Liver (tissue), 3 donors: ENCODE results near the gene RHBDD3.

ENCODE experiments used
- HNF4G ChIP-seq: IDR thresholded peaks from 2 replicates; pipeline ENCODE4 v1.6.1; 2016; ENCODE audit warnings: antibody characterized with exemption
- RAD21 ChIP-seq, 2 donors: IDR thresholded peaks; 2 replicates each; pipeline ENCODE4 v1.6.1; 2016; ENCODE audit warnings: antibody characterized with exemption in 2 of 2, mild to moderate bottlenecking in 2 of 2
- RXRA ChIP-seq, 2 donors: IDR thresholded peaks; 2 replicates each; pipeline ENCODE4 v1.6.1; 2017 to 2018; ENCODE audit warnings: antibody characterized with exemption in 2 of 2, mild to moderate bottlenecking in 1 of 2
- YY1 ChIP-seq: IDR thresholded peaks from 2 replicates; pipeline ENCODE4 v1.6.1; 2016; ENCODE audit warnings: antibody characterized with exemption, mild to moderate bottlenecking
- TF ChIP-seq, protein P1 (sequence below): fragments of 150-350 bp; IDR thresholded peaks from 2 replicates; pipeline ENCODE4 v1.5.1; 2017; ENCODE audit warnings: improper control_type of control experiment, low read depth, low read length; ENCODE audit not compliant: missing input control
- TF ChIP-seq, protein P2 (sequence below): IDR thresholded peaks from 2 replicates; pipeline ENCODE4 v1.6.1; 2016; ENCODE audit warnings: antibody characterized with exemption, mild to moderate bottlenecking
- TF ChIP-seq, protein P3 (sequence below): IDR thresholded peaks from 2 replicates; pipeline ENCODE4 v1.6.1; 2016; ENCODE audit warnings: antibody characterized with exemption
- donor health status: healthy.
- donor health status: healthy.

DNA sequence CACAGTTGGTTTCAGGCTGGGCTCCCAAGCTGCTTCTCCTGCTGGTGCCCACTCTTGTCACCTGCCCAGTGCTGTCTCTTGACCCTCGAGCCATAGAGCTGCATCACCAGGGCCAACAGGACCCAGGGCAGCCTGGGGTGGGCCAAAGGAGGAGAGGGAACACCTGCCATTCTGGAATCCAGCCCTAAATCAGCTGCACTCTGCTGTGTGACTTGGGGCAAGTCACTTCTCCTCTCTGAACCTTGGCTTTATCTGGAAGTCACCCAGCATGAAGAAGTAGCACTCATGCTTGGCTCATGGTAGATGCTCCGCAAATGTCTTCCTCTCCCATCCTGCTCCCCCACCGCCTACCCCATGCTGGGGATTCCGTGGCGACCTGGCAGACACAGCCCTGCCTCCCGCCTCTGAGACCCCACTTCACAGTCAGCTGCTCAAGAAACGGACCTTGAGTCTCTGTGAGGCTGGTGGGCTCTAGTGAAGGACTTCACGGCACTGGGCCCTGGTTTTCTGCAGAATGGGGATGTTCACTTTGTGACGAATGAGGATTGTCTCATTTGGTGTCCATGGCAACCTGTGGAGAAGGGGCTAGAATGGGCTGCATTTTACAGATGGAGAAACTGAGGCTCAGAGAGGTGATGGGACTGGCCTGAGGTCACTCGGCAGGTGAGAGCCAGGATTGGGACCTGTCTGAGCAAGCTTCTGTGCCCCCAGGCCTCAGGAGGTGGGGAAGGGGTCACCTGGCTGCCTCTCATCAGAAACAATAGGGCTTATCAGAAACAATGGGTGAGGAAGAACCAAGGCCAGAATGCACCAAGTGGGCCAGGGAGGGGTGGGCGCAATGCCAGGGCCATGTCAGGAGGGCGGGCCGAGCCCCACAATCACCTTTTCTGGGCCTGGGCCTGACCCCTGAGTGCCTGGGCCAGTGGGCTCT lies 49.7 kb downstream of the RHBDD3 start:
- TF ChIP-seq, protein P1, sequence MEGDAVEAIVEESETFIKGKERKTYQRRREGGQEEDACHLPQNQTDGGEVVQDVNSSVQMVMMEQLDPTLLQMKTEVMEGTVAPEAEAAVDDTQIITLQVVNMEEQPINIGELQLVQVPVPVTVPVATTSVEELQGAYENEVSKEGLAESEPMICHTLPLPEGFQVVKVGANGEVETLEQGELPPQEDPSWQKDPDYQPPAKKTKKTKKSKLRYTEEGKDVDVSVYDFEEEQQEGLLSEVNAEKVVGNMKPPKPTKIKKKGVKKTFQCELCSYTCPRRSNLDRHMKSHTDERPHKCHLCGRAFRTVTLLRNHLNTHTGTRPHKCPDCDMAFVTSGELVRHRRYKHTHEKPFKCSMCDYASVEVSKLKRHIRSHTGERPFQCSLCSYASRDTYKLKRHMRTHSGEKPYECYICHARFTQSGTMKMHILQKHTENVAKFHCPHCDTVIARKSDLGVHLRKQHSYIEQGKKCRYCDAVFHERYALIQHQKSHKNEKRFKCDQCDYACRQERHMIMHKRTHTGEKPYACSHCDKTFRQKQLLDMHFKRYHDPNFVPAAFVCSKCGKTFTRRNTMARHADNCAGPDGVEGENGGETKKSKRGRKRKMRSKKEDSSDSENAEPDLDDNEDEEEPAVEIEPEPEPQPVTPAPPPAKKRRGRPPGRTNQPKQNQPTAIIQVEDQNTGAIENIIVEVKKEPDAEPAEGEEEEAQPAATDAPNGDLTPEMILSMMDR, result no peak
- no peak for TF ChIP-seq RAD21 (IDR thresholded peaks at IDR 0.05)
- no peak for TF ChIP-seq YY1
- TF ChIP-seq, protein P2, sequence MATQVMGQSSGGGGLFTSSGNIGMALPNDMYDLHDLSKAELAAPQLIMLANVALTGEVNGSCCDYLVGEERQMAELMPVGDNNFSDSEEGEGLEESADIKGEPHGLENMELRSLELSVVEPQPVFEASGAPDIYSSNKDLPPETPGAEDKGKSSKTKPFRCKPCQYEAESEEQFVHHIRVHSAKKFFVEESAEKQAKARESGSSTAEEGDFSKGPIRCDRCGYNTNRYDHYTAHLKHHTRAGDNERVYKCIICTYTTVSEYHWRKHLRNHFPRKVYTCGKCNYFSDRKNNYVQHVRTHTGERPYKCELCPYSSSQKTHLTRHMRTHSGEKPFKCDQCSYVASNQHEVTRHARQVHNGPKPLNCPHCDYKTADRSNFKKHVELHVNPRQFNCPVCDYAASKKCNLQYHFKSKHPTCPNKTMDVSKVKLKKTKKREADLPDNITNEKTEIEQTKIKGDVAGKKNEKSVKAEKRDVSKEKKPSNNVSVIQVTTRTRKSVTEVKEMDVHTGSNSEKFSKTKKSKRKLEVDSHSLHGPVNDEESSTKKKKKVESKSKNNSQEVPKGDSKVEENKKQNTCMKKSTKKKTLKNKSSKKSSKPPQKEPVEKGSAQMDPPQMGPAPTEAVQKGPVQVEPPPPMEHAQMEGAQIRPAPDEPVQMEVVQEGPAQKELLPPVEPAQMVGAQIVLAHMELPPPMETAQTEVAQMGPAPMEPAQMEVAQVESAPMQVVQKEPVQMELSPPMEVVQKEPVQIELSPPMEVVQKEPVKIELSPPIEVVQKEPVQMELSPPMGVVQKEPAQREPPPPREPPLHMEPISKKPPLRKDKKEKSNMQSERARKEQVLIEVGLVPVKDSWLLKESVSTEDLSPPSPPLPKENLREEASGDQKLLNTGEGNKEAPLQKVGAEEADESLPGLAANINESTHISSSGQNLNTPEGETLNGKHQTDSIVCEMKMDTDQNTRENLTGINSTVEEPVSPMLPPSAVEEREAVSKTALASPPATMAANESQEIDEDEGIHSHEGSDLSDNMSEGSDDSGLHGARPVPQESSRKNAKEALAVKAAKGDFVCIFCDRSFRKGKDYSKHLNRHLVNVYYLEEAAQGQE, result no peak
- TF ChIP-seq, protein P3, sequence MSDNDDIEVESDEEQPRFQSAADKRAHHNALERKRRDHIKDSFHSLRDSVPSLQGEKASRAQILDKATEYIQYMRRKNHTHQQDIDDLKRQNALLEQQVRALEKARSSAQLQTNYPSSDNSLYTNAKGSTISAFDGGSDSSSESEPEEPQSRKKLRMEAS, result no peak
- TF ChIP-seq HNF4G, result no peak
- no peak for TF ChIP-seq RXRA (IDR thresholded peaks at IDR 0.05)
